Umbilical cord (tissue), 2 donors: ENCODE measurements around the gene CDH23. TPM values are rescaled to one million over a fixed set of nuclear protein-coding genes. Genes with fewer than 3 reads are reported as not detected.

Experiments used
- DNase-seq: peaks from one replicate; pipeline ENCODE4 v3.0.0-alpha.2; 2015; ENCODE audit warnings: low spot score
- total RNA-seq: library from RNA; depleted of rRNA; stranded (reverse); fragments of >200 nt; gene quantifications from one replicate; pipeline ENCODE4 v1.2.3, GENCODE V29; 2014; ENCODE audit warnings: low replicate concordance; ENCODE audit not compliant: insufficient read depth

CDH23 gene
- total RNA-seq, 1 donor from 2014 or later: 7.0 TPM

DNA sequence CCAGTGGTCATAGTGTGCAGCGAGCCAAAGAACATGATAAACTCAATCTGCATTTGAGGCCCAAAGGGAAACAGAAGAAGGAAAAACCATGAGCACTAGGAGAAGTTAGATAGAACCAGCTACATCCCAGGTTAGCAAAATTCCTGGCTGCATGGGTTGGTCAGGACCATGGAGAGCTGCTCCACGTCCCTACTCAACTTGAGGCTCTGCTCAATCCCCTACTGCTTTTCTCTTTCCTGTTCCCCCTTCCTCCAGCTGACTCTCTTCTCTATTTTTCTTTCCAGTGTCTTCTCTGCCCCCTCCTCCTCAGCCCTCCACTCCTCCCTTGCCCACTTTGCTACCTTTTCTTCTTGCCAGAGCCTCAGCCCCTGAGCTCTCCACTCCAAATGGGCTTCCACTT is 398.5 kb downstream of the CDH23 start:
- DNase-seq: peak; percentile 37

GRCh38 chr10:71796749-71797405 is 400.2 kb downstream of the CDH23 start:
- no peak for DNase-seq

- no peak for DNase-seq
Observed at GRCh38 chr10:71797533-71798307, 401.0 kb downstream of the CDH23 start.

DNA sequence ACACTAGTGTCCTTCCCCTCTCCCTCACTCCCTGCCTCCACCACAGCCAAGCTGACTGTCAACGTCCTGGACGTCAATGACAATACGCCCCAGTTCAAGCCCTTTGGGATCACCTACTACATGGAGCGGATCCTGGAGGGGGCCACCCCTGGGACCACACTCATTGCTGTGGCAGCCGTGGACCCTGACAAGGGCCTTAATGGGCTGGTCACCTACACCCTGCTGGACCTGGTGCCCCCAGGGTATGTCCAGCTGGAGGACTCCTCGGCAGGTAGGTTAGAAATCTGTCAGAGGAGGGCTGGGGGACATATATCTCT is 401.5 kb downstream of the CDH23 start:
- DNase-seq: no peak

- no peak for DNase-seq
Observed at GRCh38 chr10:71799112-71799511, 402.4 kb downstream of the CDH23 start.

DNA sequence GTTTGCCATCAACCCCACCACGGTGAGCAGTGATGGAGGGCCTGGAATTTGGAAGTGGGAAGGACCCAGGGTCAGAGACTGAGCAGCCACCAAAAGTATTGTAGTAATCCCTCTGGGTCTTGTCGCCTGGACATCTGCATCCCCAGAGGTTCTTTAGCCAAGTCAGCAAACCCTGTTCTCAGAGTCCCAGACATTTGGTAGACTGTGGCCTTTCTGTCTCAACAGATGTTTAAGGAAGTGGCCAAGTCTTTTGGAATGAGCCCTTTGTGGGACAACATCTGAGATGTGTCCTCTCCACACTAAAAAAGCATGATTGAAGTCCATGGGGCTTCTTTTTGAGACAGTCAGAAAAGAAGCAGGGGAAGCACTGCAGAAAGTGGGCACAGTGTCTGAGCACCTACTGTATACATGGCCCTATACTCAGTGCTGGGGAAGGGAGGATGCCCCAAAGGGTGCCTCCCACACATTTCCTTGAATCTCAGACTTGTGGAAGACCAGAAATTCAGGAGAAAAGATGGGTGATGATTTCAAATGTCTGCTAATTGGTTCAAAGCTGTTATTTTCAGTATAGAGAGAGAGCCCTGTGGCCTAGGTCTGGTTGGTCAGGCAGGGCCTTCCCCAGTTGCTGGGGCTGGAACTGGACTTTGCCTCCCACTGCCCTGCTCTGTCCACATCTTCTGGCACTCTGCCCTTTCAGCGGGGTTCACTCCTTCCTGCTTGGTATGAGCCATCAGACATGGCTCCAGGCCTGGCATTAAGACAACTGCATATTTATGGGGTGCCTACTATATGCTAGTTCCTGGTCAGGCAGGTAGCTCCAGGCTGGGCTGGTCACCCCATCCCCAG is 403.1 kb downstream of the CDH23 start:
- no peak for DNase-seq

DNA sequence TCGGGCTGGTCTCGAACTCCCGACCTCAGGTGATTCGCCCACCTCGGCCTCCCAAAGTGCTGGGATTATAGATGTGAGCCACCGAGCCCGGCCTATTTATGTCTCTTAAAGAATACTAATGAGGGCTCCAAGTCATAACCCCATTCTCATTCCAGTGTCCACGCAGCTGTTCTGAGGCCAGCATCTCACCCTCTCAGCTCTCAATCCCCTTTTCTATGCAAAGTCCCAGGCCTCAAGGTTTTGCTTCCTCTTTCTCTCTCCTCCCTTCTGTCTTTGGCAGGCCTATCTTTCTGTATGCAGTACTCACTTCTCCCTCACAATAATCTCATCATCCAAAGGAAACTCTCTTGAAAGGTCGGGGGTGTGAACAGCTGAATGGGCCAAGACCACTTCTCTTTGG is 404.6 kb downstream of the CDH23 start:
- peak; percentile 30 for DNase-seq

- no peak for DNase-seq
Observed at GRCh38 chr10:71802235-71802634, 405.5 kb downstream of the CDH23 start.

DNA sequence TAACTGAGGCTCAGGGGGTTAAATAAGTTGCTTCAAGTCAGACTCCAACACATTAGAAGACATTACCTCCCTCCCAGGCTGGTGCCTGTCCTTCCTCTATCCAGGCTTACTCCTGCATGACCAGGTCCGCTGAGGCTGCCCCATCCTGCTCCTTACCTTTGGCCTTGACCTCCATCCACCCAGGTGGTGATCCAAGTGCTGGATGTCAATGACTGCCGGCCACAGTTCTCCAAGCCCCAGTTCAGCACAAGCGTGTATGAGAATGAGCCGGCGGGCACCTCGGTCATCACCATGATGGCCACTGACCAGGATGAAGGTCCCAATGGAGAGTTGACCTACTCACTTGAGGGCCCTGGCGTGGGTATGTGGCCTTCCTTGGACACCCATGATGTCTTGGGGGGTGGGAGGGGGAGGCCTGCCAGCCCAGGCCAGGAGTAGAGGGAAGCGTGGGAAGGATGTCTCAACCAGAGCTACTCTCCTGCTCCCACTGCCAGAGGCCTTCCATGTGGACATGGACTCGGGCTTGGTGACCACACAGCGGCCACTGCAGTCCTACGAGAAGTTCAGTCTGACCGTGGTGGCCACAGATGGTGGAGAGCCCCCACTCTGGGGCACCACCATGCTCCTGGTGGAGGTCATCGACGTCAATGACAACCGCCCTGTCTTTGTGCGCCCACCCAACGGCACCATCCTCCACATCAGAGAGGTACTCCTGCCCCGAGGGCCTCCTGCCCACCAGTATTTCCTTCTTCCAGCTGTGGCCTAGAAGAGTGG is 406.2 kb downstream of the CDH23 start:
- no peak for DNase-seq

DNA sequence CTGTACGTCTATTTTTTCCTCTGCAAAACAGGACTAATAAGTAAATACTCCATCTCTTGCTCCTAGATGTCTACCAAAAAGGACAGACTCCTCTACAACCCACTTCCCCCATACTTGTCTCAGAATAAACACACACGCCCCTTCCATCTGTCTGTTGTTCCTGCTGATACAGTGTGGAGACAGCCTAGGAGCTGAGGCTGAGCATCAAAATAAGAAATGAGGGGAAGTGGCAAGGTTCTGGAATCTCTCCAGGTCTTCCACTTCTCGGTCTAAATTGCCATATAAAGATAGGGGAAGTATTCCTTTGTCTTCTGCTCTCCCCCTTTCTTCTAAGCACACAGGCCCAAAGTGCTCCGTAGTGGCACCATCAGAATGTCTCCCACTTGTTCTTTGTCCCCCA is 407.4 kb downstream of the CDH23 start:
- DNase-seq: peak; percentile 59

GRCh38 chr10:71805776-71806703 is 409.3 kb downstream of the CDH23 start:
- DNase-seq: peak; percentile 40

- DNase-seq: no peak
Observed at GRCh38 chr10:71806704-71807556, 410.2 kb downstream of the CDH23 start.

GRCh38 chr10:71807557-71808510 is 411.1 kb downstream of the CDH23 start:
- no peak for DNase-seq

DNA sequence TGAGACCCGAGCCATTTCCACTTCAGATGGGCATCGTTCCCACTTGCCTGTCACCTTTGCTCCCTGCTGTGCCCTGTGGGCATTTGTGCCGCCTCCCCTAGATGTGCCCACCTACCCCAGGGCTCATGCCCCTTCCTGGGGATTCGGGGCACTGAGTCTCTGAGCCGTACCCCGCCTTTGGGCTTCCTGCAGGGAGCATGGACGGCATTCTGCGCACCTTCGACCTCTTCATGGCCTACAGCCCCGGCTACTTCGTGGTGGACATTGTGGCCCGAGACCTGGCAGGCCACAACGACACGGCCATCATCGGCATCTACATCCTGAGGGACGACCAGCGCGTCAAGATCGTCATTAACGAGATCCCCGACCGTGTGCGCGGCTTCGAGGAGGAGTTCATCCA is 412.9 kb downstream of the CDH23 start:
- no peak for DNase-seq

GRCh38 chr10:71810048-71810750 is 413.5 kb downstream of the CDH23 start:
- DNase-seq: no peak

GRCh38 chr10:71811351-71811750 is 414.6 kb downstream of the CDH23 start:
- no peak for DNase-seq

GRCh38 chr10:71812016-71812912 is 415.5 kb downstream of the CDH23 start:
- peak; percentile 40 for DNase-seq
